K562 (cell line): Measurements from ENCODE around the gene SH3BP5L.

Source experiments
- YY1 ChIP-seq, 3 experiments: IDR thresholded peaks; 2 replicates each; pipeline ENCODE4 v1.6.1; 2011; ENCODE audit warnings: low read length in 2 of 3, mild to moderate bottlenecking in 2 of 3, moderate library complexity in 2 of 3, borderline replicate concordance in 1 of 3, control low read depth in 1 of 3, low read depth in 1 of 3; ENCODE audit not compliant: insufficient read depth in 3 of 3, insufficient replicate concordance in 2 of 3, control insufficient read depth in 1 of 3, insufficient read length in 1 of 3; ENCODE audit errors: extremely low read depth in 1 of 3
- TF ChIP-seq, protein P1 (sequence below), 2 experiments: fragments of 200-800 bp in 1 of 2; sonication (Bioruptor generic) in 1 of 2; sonication (generic) in 1 of 2; formaldehyde crosslinking in 1 of 2; IDR thresholded peaks in 1 of 2; conservative IDR thresholded peaks in 1 of 2; 2 replicates each; pipeline versions ENCODE4 v1.5.0 to v1.6.1; 2016 to 2020; ENCODE audit warnings: missing compliant biosample characterization in 1 of 2, missing genetic modification characterization in 1 of 2, missing genetic modification reagents in 1 of 2
- TF ChIP-seq, protein P2 (sequence below): sonication (generic); formaldehyde crosslinking; IDR thresholded peaks from 2 replicates; pipeline ENCODE4 v1.9.0; 2022; ENCODE audit warnings: mild to moderate bottlenecking, missing genetic modification reagents

DNA sequence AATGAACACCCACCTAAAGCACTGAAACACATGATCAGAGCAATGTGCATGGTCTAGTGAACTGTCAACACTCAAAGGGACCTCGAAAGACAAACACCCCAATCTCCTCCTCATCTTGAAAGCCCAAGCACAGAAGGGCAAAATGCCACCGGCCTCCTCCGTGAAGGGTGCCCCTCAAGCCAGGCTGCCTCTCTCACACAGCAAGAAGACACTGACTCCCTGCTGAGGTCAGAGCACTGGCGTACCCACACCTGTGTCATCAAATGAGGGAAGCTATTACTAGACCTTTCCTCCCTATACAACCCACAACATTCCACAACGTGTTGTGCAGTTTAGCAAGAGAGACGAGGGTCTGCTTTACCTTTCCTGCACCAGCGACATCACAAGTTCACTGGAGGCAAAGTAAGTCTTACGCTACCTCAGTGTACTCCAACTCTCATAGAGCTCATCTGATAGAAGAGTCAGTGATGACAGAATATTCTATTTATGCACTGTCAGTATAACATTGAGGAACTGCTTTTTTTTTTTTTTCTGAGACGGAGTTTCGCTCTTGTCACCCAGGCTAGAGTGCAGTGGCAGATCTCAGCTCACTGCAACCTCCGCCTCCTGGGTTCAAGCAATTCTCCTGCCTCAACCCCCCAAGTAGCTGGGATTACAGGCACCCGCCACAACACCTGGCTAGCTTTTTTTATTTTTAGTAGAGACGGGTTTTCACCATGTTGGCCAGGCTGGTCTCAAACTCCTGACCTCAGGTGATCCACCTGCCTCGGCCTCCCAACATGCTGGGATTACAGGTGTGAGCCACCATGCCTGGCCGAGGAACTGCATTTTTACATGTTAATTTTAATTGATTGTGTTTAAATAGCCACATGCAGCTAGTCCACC is 3.3 kb downstream of the SH3BP5L start:
- TF ChIP-seq, protein P1, sequence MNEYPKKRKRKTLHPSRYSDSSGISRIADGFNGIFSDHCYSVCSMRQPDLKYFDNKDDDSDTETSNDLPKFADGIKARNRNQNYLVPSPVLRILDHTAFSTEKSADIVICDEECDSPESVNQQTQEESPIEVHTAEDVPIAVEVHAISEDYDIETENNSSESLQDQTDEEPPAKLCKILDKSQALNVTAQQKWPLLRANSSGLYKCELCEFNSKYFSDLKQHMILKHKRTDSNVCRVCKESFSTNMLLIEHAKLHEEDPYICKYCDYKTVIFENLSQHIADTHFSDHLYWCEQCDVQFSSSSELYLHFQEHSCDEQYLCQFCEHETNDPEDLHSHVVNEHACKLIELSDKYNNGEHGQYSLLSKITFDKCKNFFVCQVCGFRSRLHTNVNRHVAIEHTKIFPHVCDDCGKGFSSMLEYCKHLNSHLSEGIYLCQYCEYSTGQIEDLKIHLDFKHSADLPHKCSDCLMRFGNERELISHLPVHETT (CRISPR knock-in tag; conservative IDR thresholded peaks at IDR 0.05 in 1 of 2, IDR thresholded peaks at IDR 0.05 in 1 of 2): no peak
- TF ChIP-seq, protein P2, sequence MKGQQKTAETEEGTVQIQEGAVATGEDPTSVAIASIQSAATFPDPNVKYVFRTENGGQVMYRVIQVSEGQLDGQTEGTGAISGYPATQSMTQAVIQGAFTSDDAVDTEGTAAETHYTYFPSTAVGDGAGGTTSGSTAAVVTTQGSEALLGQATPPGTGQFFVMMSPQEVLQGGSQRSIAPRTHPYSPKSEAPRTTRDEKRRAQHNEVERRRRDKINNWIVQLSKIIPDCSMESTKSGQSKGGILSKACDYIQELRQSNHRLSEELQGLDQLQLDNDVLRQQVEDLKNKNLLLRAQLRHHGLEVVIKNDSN (CRISPR knock-in tag): no peak
- no peak for TF ChIP-seq YY1 (IDR thresholded peaks at IDR 0.05; ENCODE audit: borderline replicate concordance in 1 of 3, control insufficient read depth in 1 of 3, extremely low read depth in 1 of 3, insufficient read depth in 3 of 3, insufficient read length in 1 of 3, insufficient replicate concordance in 2 of 3, low read depth in 1 of 3, low read length in 2 of 3)
